Neural progenitor cell (in vitro differentiated cells): ENCODE data around the gene TRIM42. TPM values are rescaled to one million over a fixed set of nuclear protein-coding genes. Genes with fewer than 3 reads are reported as not detected.

ENCODE experiments used
- DNase-seq: peaks from one replicate; pipeline ENCODE4 v3.0.0-alpha.2; 2016; ENCODE audit warnings: low spot score
- H2AFZ ChIP-seq: fragments of 200-600 bp; sonication (generic); replicated peaks from 2 replicates; pipeline ENCODE4 v1.6.1; 2016; ENCODE audit warnings: antibody characterized with exemption
- H3F3A ChIP-seq: fragments of 200-600 bp; sonication (generic); 2 replicates; pipeline ENCODE4 v1.6.1; 2016; ENCODE audit warnings: antibody characterized with exemption, low read depth
- H3K27ac ChIP-seq: fragments of 200-600 bp; sonication (generic); 2 replicates; pipeline ENCODE4 v1.5.1; 2016; ENCODE audit warnings: mild to moderate bottlenecking
- H3K27me3 ChIP-seq: fragments of 200-600 bp; sonication (generic); 2 replicates; pipeline ENCODE4 v1.6.1; 2016; ENCODE audit warnings: mild to moderate bottlenecking, moderate library complexity
- H3K36me3 ChIP-seq: fragments of 200-600 bp; sonication (generic); 2 replicates; pipeline ENCODE4 v1.5.1; 2016
- H3K4me1 ChIP-seq: fragments of 200-600 bp; sonication (generic); 2 replicates; pipeline ENCODE4 v1.6.1; 2016; ENCODE audit warnings: mixed run types
- H3K4me2 ChIP-seq: fragments of 200-600 bp; sonication (generic); 2 replicates; pipeline ENCODE4 v1.6.1; 2016
- H3K4me3 ChIP-seq: fragments of 200-600 bp; sonication (generic); 2 replicates; pipeline ENCODE4 v1.5.1; 2016
- H3K79me2 ChIP-seq: fragments of 200-600 bp; sonication (generic); 2 replicates; pipeline ENCODE4 v1.6.1; 2016; ENCODE audit warnings: low read depth
- H3K9ac ChIP-seq: fragments of 200-600 bp; sonication (generic); 2 replicates; pipeline ENCODE4 v1.6.1; 2016
- H3K9me3 ChIP-seq: fragments of 200-600 bp; sonication (generic); 2 replicates; pipeline ENCODE4 v1.5.1; 2016; ENCODE audit warnings: low read depth
- H4K20me1 ChIP-seq: fragments of 200-600 bp; sonication (generic); 2 replicates; pipeline ENCODE4 v1.6.1; 2016; ENCODE audit warnings: low read depth
- H3K27ac Mint-ChIP-seq: 3 replicates; pipeline ENCODE4 v1.8.0; 2021; ENCODE audit warnings: mixed read lengths
- H3K27me3 Mint-ChIP-seq: 2 replicates; pipeline ENCODE4 v1.8.0; 2022; ENCODE audit warnings: low read depth, mild to moderate bottlenecking, inconsistent platforms, moderate library complexity, mixed read lengths; ENCODE audit not compliant: insufficient read depth
- H3K36me3 Mint-ChIP-seq: 3 replicates; pipeline ENCODE4 v1.8.0; 2021; ENCODE audit warnings: mixed read lengths
- H3K4me1 Mint-ChIP-seq: 3 replicates; pipeline ENCODE4 v1.8.0; 2021; ENCODE audit warnings: mixed read lengths
- H3K4me3 Mint-ChIP-seq: 3 replicates; pipeline ENCODE4 v1.8.0; 2021; ENCODE audit warnings: mild to moderate bottlenecking, moderate library complexity, mixed read lengths
- H3K9me3 Mint-ChIP-seq: 3 replicates; pipeline ENCODE4 v1.8.0; 2020; ENCODE audit warnings: mixed read lengths
- EZH2 ChIP-seq: fragments of 200-600 bp; sonication (generic); IDR thresholded peaks from 2 replicates; pipeline ENCODE4 v1.6.1; 2017; ENCODE audit warnings: antibody characterized with exemption, mild to moderate bottlenecking, moderate library complexity
- EZH2phosphoT487 ChIP-seq: fragments of 200-600 bp; sonication (generic); IDR thresholded peaks from 2 replicates; pipeline ENCODE4 v1.6.1; 2017; ENCODE audit warnings: antibody characterized with exemption
- total RNA-seq: library from RNA; depleted of rRNA; stranded (reverse); fragments of >200 nt; gene quantifications from 2 replicates; pipeline ENCODE4 v1.2.3, GENCODE V29; 2015; ENCODE audit warnings: low replicate concordance
- TF ChIP-seq, protein P1 (sequence below): fragments of 200-600 bp; sonication (generic); IDR thresholded peaks from 2 replicates; pipeline ENCODE4 v1.5.1; 2017; ENCODE audit warnings: antibody characterized with exemption, mild to moderate bottlenecking

Gene TRIM42
- total RNA-seq, 1 donor from 2014 or later = not detected

GRCh38 chr3:140708815-140709214, 31.0 kb downstream of the TRIM42 start:
- Mint-ChIP-seq H3K27ac (no peak overlapping the region), H3K4me1 (peaks cover 10% of the 10 kb centered on the region), H3K36me3 (peaks cover 2% of the 10 kb centered on the region), H3K4me3 (no peak overlapping the region), H3K27me3 (peaks cover 2% of the 10 kb centered on the region), H3K9me3 (peaks cover 12% of the 10 kb centered on the region)
- H4K20me1 ChIP-seq = no peaks in the 10 kb centered on the region
- H3K9me3 ChIP-seq = no peaks in the 10 kb centered on the region
- no peaks in the 10 kb centered on the region for H3F3A ChIP-seq
- no peak overlapping the region for H3K4me2 ChIP-seq
- no peaks in the 10 kb centered on the region for H3K4me1 ChIP-seq
- H3K36me3 ChIP-seq = no peaks in the 10 kb centered on the region
- H3K79me2 ChIP-seq = no peaks in the 10 kb centered on the region
- no peak for DNase-seq
- H2AFZ ChIP-seq = no peak overlapping the region
- H3K9ac ChIP-seq = no peak overlapping the region
- H3K27ac ChIP-seq = no peak overlapping the region
- TF ChIP-seq, protein P1, sequence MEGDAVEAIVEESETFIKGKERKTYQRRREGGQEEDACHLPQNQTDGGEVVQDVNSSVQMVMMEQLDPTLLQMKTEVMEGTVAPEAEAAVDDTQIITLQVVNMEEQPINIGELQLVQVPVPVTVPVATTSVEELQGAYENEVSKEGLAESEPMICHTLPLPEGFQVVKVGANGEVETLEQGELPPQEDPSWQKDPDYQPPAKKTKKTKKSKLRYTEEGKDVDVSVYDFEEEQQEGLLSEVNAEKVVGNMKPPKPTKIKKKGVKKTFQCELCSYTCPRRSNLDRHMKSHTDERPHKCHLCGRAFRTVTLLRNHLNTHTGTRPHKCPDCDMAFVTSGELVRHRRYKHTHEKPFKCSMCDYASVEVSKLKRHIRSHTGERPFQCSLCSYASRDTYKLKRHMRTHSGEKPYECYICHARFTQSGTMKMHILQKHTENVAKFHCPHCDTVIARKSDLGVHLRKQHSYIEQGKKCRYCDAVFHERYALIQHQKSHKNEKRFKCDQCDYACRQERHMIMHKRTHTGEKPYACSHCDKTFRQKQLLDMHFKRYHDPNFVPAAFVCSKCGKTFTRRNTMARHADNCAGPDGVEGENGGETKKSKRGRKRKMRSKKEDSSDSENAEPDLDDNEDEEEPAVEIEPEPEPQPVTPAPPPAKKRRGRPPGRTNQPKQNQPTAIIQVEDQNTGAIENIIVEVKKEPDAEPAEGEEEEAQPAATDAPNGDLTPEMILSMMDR = no peak
- no peak for TF ChIP-seq EZH2
- TF ChIP-seq EZH2phosphoT487 = no peak
- no peak overlapping the region for H3K4me3 ChIP-seq
- no peaks in the 10 kb centered on the region for H3K27me3 ChIP-seq

- peaks cover 12% of the 10 kb centered on the region for H3K9me3 Mint-ChIP-seq
These were observed 31.9 kb downstream of the TRIM42 start for GRCh38 chr3:140709751-140710150.

GRCh38 chr3:140710711-140711389, 33.0 kb downstream of the TRIM42 start:
- H4K20me1 ChIP-seq = no peaks in the 10 kb centered on the region
- DNase-seq = no peak
- no peak overlapping the region for H2AFZ ChIP-seq
- H3K79me2 ChIP-seq = no peaks in the 10 kb centered on the region
- no peaks in the 10 kb centered on the region for H3K4me1 ChIP-seq
- Mint-ChIP-seq H3K4me1 (peaks cover 10% of the 10 kb centered on the region), H3K36me3 (peaks cover 2% of the 10 kb centered on the region), H3K9me3 (peaks cover 7% of the 10 kb centered on the region), H3K4me3 (no peak overlapping the region), H3K27me3 (peaks cover 2% of the 10 kb centered on the region), H3K27ac (peak overlapping the region; percentile 9)
- H3K9me3 ChIP-seq = no peaks in the 10 kb centered on the region
- no peak overlapping the region for H3K9ac ChIP-seq
- H3K27ac ChIP-seq = no peak overlapping the region
- no peak overlapping the region for H3K4me2 ChIP-seq
- no peaks in the 10 kb centered on the region for H3K27me3 ChIP-seq
- H3F3A ChIP-seq = no peaks in the 10 kb centered on the region
- TF ChIP-seq, protein P1 = no peak
- TF ChIP-seq EZH2 (no peak), EZH2phosphoT487 (no peak)
- H3K36me3 ChIP-seq = no peaks in the 10 kb centered on the region
- H3K4me3 ChIP-seq = no peak overlapping the region

More at GRCh38 chr3:140709751-140710150, 31.9 kb downstream of the TRIM42 start:
- H3F3A ChIP-seq = no peaks in the 10 kb centered on the region
- DNase-seq = no peak
- H3K27me3 ChIP-seq = no peaks in the 10 kb centered on the region
- H3K9ac ChIP-seq = no peak overlapping the region
- TF ChIP-seq EZH2phosphoT487 (no peak), EZH2 (no peak)
- TF ChIP-seq, protein P1 = no peak
- no peaks in the 10 kb centered on the region for H3K79me2 ChIP-seq
- Mint-ChIP-seq H3K27me3 (peaks cover 2% of the 10 kb centered on the region), H3K36me3 (peaks cover 2% of the 10 kb centered on the region), H3K4me3 (no peak overlapping the region), H3K27ac (no peak overlapping the region), H3K4me1 (peaks cover 10% of the 10 kb centered on the region)
- no peak overlapping the region for H3K4me3 ChIP-seq
- H3K4me2 ChIP-seq = no peak overlapping the region
- H3K4me1 ChIP-seq = no peaks in the 10 kb centered on the region
- no peaks in the 10 kb centered on the region for H3K36me3 ChIP-seq
- H3K27ac ChIP-seq = no peak overlapping the region
- H2AFZ ChIP-seq = no peak overlapping the region
- no peaks in the 10 kb centered on the region for H3K9me3 ChIP-seq
- H4K20me1 ChIP-seq = no peaks in the 10 kb centered on the region
